Measurements from ENCODE around the gene MPL. TPM values are rescaled to one million over a fixed set of nuclear protein-coding genes. Genes with fewer than 3 reads are reported as not detected.

Gene MPL
- total and polyA plus RNA-seq, 11 donors = 0.11 to 0.98 (median 0.48) TPM; not detected in 1

- Histone ChIP-seq H3K4me3 (no peak overlapping the region), H3K27ac (no peak overlapping the region), H3K36me3 (peaks cover 0 to 62% (median 46%) of the 10 kb centered on the region in 9 donors), H3K9me3 (no peaks in the 10 kb centered on the region), H3K27me3 (no peaks in the 10 kb centered on the region), H3K4me1 (peaks cover 0 to 11% (median 2%) of the 10 kb centered on the region in 12 donors)
- WGBS, 4 donors = 87 to 91% (median 89%) methylated on average over 6 of the region's 6 CpGs
- intact Hi-C loops (cut with DNase I) = no loop called here
- no peak for TF ChIP-seq CTCF (IDR thresholded peaks at IDR 0.05)
- no peak for TF ChIP-seq POLR2A (IDR thresholded peaks at IDR 0.05)
- no peak for DNase-seq
- no peak for ATAC-seq
Observed at GRCh38 chr1:43402089-43402865, 64.7 kb downstream of the MPL start.

Small RNAs within 50 kb of the gene (microRNA-seq; reads per million reads assigned to microRNA genes)
- gene MIR6734 = 1.8 to 4.1 (median 3.3) reads per million in 4 donors

Other genes starting within 250 kb of the MPL start
- gene EBNA1BP2, start 165.5 kb upstream of the MPL start, total RNA-seq = 10 to 100 TPM; 22.8 to 62.1 (median 27.2) TPM
- gene EBNA1BP2, start 165.5 kb upstream of the MPL start, polyA plus RNA-seq = 100 to 1,000 TPM in 1 of 2 donors, 10 to 100 TPM in 1; 32.9 to 166 TPM
- under 1 TPM in 4 of 9 donors, not detected in 5; 0.07 to 0.34 (median 0.16) TPM for gene CFAP57, start 165.5 kb upstream of the MPL start, total RNA-seq
- under 1 TPM; 0.08 to 0.12 TPM for gene CFAP57, start 165.5 kb upstream of the MPL start, polyA plus RNA-seq
- gene TMEM125, start 67.8 kb upstream of the MPL start, total RNA-seq = under 1 TPM in 4 of 9 donors, not detected in 5; 0.15 to 0.68 (median 0.47) TPM
- under 1 TPM; 0.11 to 0.30 TPM for gene TMEM125, start 67.8 kb upstream of the MPL start, polyA plus RNA-seq
- not detected for gene C1orf210, start 52.2 kb upstream of the MPL start, total RNA-seq
- not detected for gene C1orf210, start 52.2 kb upstream of the MPL start, polyA plus RNA-seq
- 10 to 100 TPM; 19.2 to 65.1 (median 28.4) TPM for gene TIE1, start 36.8 kb upstream of the MPL start, total RNA-seq
- gene TIE1, start 36.8 kb upstream of the MPL start, polyA plus RNA-seq = 10 to 100 TPM; 25.1 to 37.6 TPM
- gene CDC20, start 21.2 kb downstream of the MPL start, total RNA-seq = 10 to 100 TPM in 1 of 9 donors, 1 to 10 TPM in 5, under 1 TPM in 3; 0.45 to 16.9 (median 1.5) TPM
- under 1 TPM; 0.38 to 0.49 TPM for gene CDC20, start 21.2 kb downstream of the MPL start, polyA plus RNA-seq
- gene ELOVL1, start 30.2 kb downstream of the MPL start, total RNA-seq = 10 to 100 TPM; 22.1 to 63.5 (median 33.6) TPM
- 10 to 100 TPM; 25.7 to 93.4 TPM for gene ELOVL1, start 30.2 kb downstream of the MPL start, polyA plus RNA-seq
- gene MED8, start 52.0 kb downstream of the MPL start, total RNA-seq = 10 to 100 TPM; 13.7 to 25.4 (median 16.9) TPM
- gene MED8, start 52.0 kb downstream of the MPL start, polyA plus RNA-seq = 10 to 100 TPM; 11.7 to 31.4 TPM
- 10 to 100 TPM; 19.0 to 39.7 (median 24.4) TPM for gene SZT2, start 52.1 kb downstream of the MPL start, total RNA-seq
- 10 to 100 TPM; 13.1 to 29.1 TPM for gene SZT2, start 52.1 kb downstream of the MPL start, polyA plus RNA-seq
- 10 to 100 TPM; 13.9 to 30.3 (median 20.9) TPM for gene HYI, start 116.1 kb downstream of the MPL start, total RNA-seq
- 10 to 100 TPM in 1 of 2 donors, 1 to 10 TPM in 1; 8.1 to 33.0 TPM for gene HYI, start 116.1 kb downstream of the MPL start, polyA plus RNA-seq
- 10 to 100 TPM in 1 of 9 donors, 1 to 10 TPM in 8; 2.1 to 74.1 (median 6.3) TPM for gene PTPRF, start 193.1 kb downstream of the MPL start, total RNA-seq
- gene PTPRF, start 193.1 kb downstream of the MPL start, polyA plus RNA-seq = 1 to 10 TPM in 1 of 2 donors, under 1 TPM in 1; 0.91 to 4.0 TPM